ENCODE measurements around the gene ANKH.

ANKH gene

DNA sequence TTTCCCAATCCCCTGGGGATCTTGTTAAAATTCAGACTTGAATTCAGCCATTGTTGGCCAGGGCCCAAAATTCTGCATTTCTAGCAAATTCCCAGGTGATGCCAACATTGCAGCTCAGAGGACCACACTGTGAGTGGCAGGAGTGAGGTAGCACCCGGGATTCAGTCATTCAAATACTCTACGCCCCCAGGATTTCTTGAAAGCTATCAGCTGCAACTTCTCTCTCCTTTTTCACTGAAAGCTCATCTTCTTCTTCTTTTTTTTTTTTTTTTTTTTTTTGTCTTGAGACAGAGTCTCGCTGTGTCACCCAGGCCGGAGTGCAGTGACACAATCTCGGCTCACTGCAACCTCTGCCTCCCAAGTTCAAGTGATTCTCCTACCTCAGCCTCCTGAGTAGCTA, 19.3 kb upstream of the ANKH start:
- no peak overlapping the region for H3K4me2 ChIP-seq (ENCODE audit: low read depth, low read length, poor library complexity, severe bottlenecking)
- H3K79me2 ChIP-seq (ENCODE audit: insufficient read depth, low read length): no peaks in the 10 kb centered on the region
- H3K9me2 ChIP-seq (replicated peaks; ENCODE audit: low read depth, low read length): no peaks in the 10 kb centered on the region
- H3K4me1 ChIP-seq (ENCODE audit: insufficient read depth, low read length, poor library complexity, severe bottlenecking): no peaks in the 10 kb centered on the region
- H3K36me3 ChIP-seq (ENCODE audit: insufficient read depth, low read length): no peaks in the 10 kb centered on the region
- no peaks in the 10 kb centered on the region for H3K27me3 ChIP-seq (ENCODE audit: insufficient read depth, low read length, poor library complexity, severe bottlenecking)
- no peaks in the 10 kb centered on the region for H3F3A ChIP-seq (ENCODE audit: low read depth)
- no peak overlapping the region for H3K4me3 ChIP-seq (ENCODE audit: low read length, poor library complexity, severe bottlenecking)
- TF ChIP-seq, protein P1, sequence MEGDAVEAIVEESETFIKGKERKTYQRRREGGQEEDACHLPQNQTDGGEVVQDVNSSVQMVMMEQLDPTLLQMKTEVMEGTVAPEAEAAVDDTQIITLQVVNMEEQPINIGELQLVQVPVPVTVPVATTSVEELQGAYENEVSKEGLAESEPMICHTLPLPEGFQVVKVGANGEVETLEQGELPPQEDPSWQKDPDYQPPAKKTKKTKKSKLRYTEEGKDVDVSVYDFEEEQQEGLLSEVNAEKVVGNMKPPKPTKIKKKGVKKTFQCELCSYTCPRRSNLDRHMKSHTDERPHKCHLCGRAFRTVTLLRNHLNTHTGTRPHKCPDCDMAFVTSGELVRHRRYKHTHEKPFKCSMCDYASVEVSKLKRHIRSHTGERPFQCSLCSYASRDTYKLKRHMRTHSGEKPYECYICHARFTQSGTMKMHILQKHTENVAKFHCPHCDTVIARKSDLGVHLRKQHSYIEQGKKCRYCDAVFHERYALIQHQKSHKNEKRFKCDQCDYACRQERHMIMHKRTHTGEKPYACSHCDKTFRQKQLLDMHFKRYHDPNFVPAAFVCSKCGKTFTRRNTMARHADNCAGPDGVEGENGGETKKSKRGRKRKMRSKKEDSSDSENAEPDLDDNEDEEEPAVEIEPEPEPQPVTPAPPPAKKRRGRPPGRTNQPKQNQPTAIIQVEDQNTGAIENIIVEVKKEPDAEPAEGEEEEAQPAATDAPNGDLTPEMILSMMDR (conservative IDR thresholded peaks at IDR 0.05; ENCODE audit: low read length): no peak
- TF ChIP-seq EZH2phosphoT487 (IDR thresholded peaks at IDR 0.05; ENCODE audit: borderline replicate concordance): no peak
- H3K9me3 ChIP-seq (ENCODE audit: insufficient read depth, low read depth, low read length): no peaks in the 10 kb centered on the region
- H3K9ac ChIP-seq (ENCODE audit: low read depth, low read length, poor library complexity, severe bottlenecking): no peak overlapping the region
- H2AFZ ChIP-seq (ENCODE audit: low read length): no peak overlapping the region
- no peaks in the 10 kb centered on the region for H4K20me1 ChIP-seq (ENCODE audit: insufficient read depth, low read length, poor library complexity, severe bottlenecking)

DNA sequence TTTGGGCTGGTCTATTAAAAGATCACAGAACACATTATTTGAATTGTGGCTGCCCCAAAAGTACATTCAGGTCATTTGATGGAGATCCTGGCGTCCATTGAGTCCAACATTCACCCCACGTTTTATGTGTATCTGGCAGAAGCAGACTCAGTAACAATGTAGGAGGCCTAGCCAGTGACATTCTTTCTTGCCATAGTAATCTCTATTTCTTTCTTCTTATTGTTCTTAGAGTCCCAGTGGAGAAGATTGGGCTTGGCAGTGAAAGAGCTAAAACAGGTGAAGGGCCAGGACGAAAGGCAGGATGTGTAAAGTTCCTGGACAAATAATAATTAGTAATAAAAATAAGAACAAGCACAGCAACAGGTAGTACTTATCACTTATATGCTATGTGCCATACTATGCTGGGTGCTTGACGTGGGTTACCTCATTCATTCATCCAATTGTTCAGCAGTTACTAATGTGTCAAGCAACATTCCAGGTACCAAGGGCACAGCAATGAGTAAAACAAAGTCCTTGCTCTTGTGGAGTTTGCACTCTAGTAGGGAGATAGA, 12.6 kb upstream of the ANKH start:
- no peaks in the 10 kb centered on the region for H3K79me2 ChIP-seq (ENCODE audit: insufficient read depth, low read length)
- TF ChIP-seq, protein P1 (conservative IDR thresholded peaks at IDR 0.05; ENCODE audit: low read length): no peak
- TF ChIP-seq EZH2phosphoT487 (IDR thresholded peaks at IDR 0.05; ENCODE audit: borderline replicate concordance): no peak
- H3F3A ChIP-seq (ENCODE audit: low read depth): no peaks in the 10 kb centered on the region
- no peak overlapping the region for H2AFZ ChIP-seq (ENCODE audit: low read length)
- H3K9ac ChIP-seq (ENCODE audit: low read depth, low read length, poor library complexity, severe bottlenecking): no peak overlapping the region
- no peak overlapping the region for H3K4me2 ChIP-seq (ENCODE audit: low read depth, low read length, poor library complexity, severe bottlenecking)
- H3K4me3 ChIP-seq (ENCODE audit: low read length, poor library complexity, severe bottlenecking): no peak overlapping the region
- no peaks in the 10 kb centered on the region for H3K36me3 ChIP-seq (ENCODE audit: insufficient read depth, low read length)
- no peaks in the 10 kb centered on the region for H3K9me3 ChIP-seq (ENCODE audit: insufficient read depth, low read depth, low read length)
- no peaks in the 10 kb centered on the region for H4K20me1 ChIP-seq (ENCODE audit: insufficient read depth, low read length, poor library complexity, severe bottlenecking)
- H3K4me1 ChIP-seq (ENCODE audit: insufficient read depth, low read length, poor library complexity, severe bottlenecking): no peaks in the 10 kb centered on the region
- H3K27me3 ChIP-seq (ENCODE audit: insufficient read depth, low read length, poor library complexity, severe bottlenecking): no peaks in the 10 kb centered on the region
- no peaks in the 10 kb centered on the region for H3K9me2 ChIP-seq (replicated peaks; ENCODE audit: low read depth, low read length)

DNA sequence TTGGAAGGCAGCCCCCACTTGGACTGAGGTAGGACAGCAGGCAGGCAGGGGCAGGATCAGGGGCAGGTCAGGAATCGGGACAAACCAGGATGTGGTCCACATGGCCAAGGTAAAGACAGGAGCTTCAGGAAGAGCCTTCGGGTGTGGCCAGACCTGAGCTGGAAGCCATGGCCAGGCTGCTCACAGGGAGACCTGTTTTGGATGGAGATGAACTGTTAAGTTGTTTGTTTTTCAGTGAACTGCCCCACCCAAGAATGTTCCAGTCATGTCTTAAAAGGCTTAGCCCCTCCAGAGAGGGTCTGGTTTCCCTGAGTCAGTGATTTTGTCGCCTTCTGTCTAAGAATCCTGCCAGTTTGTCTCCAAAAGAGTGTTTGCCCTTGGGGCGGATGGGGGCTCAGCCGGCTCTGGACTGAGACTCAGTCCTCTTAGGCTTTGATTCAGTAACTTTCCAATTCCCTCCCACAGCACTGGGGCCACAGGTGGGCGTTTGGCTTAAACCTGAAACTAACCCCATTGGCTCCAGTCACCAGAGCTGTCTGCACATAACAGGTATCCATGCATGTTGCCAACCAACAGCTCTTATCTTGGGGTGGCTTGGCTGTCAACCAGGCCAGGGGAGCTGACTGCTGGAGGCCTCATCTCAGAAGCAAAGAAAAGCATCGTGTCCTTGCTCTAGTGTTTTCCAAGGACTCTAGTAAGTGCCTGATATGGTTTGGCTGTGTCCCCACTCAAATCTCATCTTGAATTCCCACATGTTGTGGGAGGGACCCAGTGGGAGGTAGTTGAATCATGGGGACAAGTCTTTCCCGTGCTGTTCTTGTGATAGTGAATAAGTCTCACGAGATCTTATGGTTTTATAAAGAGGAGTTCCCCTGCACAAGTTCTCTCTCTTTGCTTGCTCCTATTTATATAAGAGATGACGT, 11.3 kb upstream of the ANKH start:
- Histone ChIP-seq H3K9me3 (ENCODE audit: insufficient read depth, low read depth, low read length) (no peaks in the 10 kb centered on the region), H3K4me2 (ENCODE audit: low read depth, low read length, poor library complexity, severe bottlenecking) (no peak overlapping the region), H3K4me3 (ENCODE audit: low read length, poor library complexity, severe bottlenecking) (no peak overlapping the region), H3K27me3 (ENCODE audit: insufficient read depth, low read length, poor library complexity, severe bottlenecking) (no peaks in the 10 kb centered on the region), H3K4me1 (ENCODE audit: insufficient read depth, low read length, poor library complexity, severe bottlenecking) (no peaks in the 10 kb centered on the region), H3K79me2 (ENCODE audit: insufficient read depth, low read length) (no peaks in the 10 kb centered on the region), H3K9ac (ENCODE audit: low read depth, low read length, poor library complexity, severe bottlenecking) (no peak overlapping the region), H3K9me2 (replicated peaks; ENCODE audit: low read depth, low read length) (no peaks in the 10 kb centered on the region), H4K20me1 (ENCODE audit: insufficient read depth, low read length, poor library complexity, severe bottlenecking) (no peaks in the 10 kb centered on the region), H2AFZ (ENCODE audit: low read length) (no peak overlapping the region), H3K36me3 (ENCODE audit: insufficient read depth, low read length) (no peaks in the 10 kb centered on the region), H3F3A (ENCODE audit: low read depth) (no peaks in the 10 kb centered on the region)
- TF ChIP-seq, protein P1 (conservative IDR thresholded peaks at IDR 0.05; ENCODE audit: low read length): no peak
- TF ChIP-seq EZH2phosphoT487 (IDR thresholded peaks at IDR 0.05; ENCODE audit: borderline replicate concordance): no peak
